Stimulated activated CD8-positive, alpha-beta memory T cell treated with anti-CD3 and anti-CD28 coated beads, Interleukin-2, amount 100 ng/mL, for 48 hours (primary cell): ENCODE data around the gene ME1.
"Not testable (repeated sequence)": the region's sequence is repeated elsewhere in the genome, so short reads cannot be mapped to it uniquely, and the experiment has no call there.

ENCODE experiments used
- DNase-seq, 2 donors: peaks; one replicate each; pipeline ENCODE4 v3.0.0-alpha.2; 2020; ENCODE audit warnings: low read depth in 2 of 2

Gene ME1

GRCh38 chr6:83432636-83433035, 1.8 kb upstream of the ME1 start:
- no peak for DNase-seq

- DNase-seq, result no peak
Measured at GRCh38 chr6:83431545-83432155, 799 bp upstream of the ME1 start.

- DNase-seq, result no peak
Measured at GRCh38 chr6:83429857-83430610, 817 bp downstream of the ME1 start.

- no peak for DNase-seq
Measured at GRCh38 chr6:83429269-83429668, 1.6 kb downstream of the ME1 start.

DNA sequence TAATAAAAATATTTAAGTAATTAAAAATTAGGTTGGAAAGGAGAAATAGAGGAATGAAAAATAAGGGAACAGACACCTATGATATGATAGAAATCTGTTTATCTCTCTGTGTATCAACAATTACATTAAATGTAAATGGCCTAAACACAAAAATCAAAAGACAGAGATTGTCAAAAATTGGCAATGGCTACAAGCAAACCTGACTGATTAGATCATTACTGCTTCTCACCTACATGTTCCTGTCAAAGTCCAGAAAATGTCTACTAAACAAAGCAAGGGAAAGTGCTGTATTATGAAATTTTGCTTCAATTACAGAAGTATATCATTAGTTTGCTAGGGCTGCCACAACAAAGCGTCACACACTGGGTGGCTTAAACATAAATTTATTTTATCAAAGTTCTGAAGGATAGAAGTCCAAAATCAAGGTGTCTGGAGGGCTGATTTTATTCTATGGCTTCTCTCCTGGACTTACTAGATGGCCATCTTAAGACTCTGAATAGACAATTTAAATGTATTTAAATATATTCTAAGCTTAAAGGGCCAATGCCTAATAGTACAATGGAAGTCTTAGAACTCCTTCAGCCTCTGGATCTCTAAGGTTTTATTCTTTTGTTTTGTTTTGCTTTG, 6.3 kb downstream of the ME1 start:
- DNase-seq, result no peak

DNA sequence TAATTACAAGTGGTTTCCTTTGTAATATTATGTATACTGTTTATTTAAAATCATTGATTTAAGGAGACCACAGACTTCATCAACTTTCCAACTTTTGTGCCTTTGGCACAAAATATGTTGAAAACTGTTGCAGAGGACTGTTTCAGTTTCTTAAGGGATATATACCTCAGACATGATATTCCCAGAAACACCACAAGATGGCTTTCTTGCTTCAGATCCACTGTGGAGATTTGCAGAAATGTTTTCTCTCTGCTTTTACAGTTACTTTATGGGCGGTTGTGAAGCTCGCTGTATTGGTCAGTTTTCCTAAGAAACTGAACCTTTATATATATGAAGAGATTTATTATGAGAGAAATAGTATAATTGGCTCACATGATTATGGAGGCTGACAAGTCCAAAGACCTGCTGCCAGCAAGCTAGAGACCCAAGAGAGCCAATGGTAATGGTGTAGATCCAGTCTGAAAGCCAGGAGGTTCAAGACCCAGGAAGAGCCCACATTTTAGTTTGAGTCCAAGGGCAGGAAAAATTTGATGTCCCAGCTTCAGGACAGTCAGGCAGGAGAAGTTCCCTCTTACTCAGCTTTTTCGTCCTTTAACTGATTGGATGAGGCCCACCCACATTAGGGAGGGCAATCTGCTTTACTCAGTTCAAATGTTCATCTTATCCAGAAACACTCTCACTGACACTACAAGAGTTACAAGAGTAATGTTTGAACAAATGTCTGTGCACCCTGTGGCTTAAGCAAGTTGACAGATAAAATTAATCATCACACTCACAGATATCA, 12.8 kb downstream of the ME1 start:
- DNase-seq, result no peak

- no peak for DNase-seq
Measured at GRCh38 chr6:83413068-83413467, 17.8 kb downstream of the ME1 start.

DNA sequence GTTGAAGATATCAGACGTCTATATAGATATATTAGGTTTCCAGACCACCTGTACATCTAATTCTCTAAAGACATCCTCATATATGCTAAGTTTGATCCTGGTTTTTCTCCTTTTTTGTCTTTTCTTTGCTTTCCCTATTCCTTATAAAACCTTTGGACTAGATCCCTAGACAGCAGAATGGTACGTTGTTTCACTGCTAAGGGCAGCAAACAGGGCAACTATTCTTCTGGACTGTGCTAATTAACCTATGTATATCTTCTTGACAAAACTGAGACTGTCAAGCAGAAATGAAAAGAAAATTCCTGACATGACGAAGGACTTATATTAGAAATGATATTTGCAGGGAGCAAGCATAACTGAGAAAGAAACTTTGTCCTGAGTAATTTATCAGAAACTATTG, 19.1 kb downstream of the ME1 start:
- DNase-seq, result no peak

GRCh38 chr6:83403191-83403590, 27.7 kb downstream of the ME1 start:
- DNase-seq, result no peak

GRCh38 chr6:83389606-83390005, 41.2 kb downstream of the ME1 start:
- no peak for DNase-seq

DNA sequence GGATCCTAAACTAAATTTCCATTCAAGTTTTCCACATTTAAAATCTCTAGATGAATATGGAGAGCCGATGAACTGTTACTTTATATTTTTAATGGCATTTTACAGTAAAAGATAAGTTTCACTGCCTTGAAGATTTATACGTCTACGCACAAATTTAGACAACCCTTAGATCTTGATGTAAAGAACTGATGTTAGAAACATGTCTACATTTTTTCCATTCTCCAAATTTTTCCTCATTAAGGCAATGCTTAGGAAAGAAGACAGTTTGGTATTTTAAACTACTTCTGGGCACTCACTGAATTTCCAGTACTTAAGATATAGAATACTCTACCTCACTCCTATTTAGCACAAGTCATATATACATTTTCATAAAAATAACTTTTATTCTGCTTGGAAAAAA, 45.4 kb downstream of the ME1 start:
- DNase-seq, result no peak

- no peak for DNase-seq
Measured at GRCh38 chr6:83384751-83385150, 46.1 kb downstream of the ME1 start.

DNA sequence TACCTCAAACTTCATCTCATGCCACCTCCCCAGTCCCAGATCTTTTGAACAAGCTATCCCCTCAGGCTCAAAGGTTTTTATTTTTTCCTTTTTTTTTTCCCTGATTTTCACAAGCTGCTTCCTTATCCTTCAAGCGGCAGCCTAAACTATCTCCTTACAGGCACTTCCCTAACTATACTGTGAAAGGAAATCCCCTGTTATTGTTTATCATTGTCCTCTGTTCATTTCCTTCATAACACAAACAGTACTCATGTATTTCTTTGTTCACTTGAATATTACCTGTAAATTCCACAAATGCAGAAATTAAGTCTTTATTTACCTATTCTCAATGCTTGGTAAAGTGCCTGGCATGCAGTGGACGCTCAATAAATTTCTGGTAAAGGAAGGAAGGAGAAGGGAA, 48.9 kb downstream of the ME1 start:
- DNase-seq, result no peak

- DNase-seq, result no peak
Measured at GRCh38 chr6:83378621-83379388, 52.0 kb downstream of the ME1 start.

- DNase-seq, result no peak
Measured at GRCh38 chr6:83371423-83371822, 59.4 kb downstream of the ME1 start.

DNA sequence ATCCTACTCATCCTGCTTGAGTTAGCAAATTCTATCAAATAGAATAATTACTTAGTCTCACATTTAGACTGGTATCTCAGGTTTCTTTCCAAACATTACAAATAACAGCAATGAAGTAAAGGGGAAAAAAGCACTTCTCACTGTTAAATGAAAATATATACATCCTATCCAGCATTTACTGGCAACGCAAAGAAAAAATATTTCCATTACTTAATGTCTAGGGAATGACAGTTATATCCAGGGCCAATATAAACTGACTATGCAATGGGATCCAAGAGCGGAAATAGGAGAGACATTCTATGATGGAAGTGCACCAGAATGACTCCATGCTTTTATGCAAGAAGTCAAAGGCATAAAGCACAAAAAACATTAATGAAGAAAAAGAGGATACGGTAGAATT, 60.3 kb downstream of the ME1 start:
- no peak for DNase-seq

DNA sequence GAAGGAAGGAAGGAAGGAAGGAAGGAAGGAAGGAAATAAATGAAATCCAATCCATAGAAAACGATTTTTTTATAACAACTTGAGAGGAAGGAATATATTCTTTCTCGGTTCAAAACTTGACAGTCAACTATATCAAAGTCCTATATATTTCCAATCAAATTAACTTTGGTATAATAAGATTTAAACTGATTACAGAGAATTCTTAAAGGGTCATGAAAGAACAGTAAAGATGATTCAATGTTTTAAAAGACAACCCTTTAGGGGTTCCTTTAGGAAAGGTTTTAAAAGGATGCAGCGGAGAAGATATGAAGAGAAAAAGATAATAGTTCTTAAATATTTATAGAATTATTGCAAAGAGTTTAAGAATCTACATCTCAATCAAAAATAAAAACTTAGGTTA, 61.2 kb downstream of the ME1 start:
- DNase-seq, result no peak

- DNase-seq, result no peak
Measured at GRCh38 chr6:83368577-83368976, 62.3 kb downstream of the ME1 start.

GRCh38 chr6:83367104-83367503, 63.7 kb downstream of the ME1 start:
- no peak for DNase-seq

DNA sequence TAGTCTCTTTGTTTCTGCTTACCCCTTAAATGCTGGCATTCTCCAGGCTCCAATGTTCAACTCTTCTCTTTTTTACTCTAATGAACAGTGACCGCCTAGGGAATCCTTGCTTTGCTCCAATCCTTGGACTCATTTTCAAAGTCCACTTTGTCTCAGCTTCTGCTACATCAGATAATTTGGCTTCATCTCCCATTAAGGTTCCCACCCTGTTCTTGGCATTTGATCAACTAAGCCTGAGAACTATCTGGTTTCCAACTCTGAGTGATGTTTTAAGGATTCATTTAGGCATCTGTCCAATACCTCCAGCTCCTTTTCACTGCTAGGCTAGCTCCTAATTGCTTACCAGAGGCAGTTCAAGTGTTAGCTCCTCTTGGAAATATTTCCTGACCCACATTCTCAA, 64.9 kb downstream of the ME1 start:
- no peak for DNase-seq

- DNase-seq, result not testable (repeated sequence)
Measured at GRCh38 chr6:83362349-83362748, 68.5 kb downstream of the ME1 start.

DNA sequence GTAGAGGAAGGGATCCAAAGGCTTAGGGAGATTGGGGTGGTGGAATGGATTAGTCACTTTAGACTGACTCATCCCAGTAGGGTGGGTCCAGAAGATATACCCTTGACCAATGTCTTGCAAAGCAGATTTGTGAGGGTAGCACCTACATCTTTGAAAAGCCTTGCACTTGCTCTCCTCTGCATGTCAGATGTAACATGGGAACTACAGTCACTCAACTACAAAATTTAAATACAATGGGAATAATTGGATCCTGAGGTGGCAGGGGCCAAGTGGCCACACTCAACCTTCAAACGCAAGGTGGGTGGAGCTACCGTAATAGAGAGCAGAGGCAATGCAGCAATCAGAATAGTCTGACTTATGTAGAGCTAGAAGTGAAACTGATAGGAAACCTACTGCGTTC, 71.2 kb downstream of the ME1 start:
- no peak for DNase-seq
